HG02623 (cell line): ENCODE results near the gene CDH12.
"Not testable (repeated sequence)": the region's sequence is repeated elsewhere in the genome, so short reads cannot be mapped to it uniquely, and the experiment has no call there.

Experiments used
- ATAC-seq: cut with Tn5 transposase; IDR thresholded peaks from one replicate; pipeline ENCODE4 v1.9.1; 2021; ENCODE audit warnings: moderate library complexity; ENCODE audit not compliant: unreplicated experiment

CDH12 gene

GRCh38 chr5:22774214-22774613 is 78.9 kb downstream of the CDH12 start:
- ATAC-seq, result not testable (repeated sequence)

DNA sequence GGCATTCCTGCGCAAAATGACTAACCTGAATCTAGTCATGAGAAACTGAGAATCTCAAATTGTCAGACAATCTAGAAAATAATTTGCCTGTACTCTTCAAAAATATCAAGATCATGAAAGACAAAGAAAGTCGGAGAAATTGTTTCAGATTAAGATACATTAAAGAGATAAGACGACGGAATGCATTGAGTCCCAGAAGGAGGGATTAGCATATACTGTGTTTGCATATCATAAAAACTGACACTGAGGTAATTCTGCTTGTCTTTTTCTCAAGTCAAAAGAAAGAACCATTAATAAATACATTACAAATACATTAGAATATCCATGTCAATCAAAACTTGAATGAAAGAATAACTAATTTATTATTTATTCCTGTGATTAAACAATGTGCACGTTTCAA is 88.4 kb downstream of the CDH12 start:
- no peak for ATAC-seq

GRCh38 chr5:22757776-22758175 is 95.4 kb downstream of the CDH12 start:
- ATAC-seq, result no peak

GRCh38 chr5:22754155-22754554 is 99.0 kb downstream of the CDH12 start:
- ATAC-seq, result no peak

- no peak for ATAC-seq
These were observed 101.6 kb downstream of the CDH12 start for GRCh38 chr5:22751536-22751935.

DNA sequence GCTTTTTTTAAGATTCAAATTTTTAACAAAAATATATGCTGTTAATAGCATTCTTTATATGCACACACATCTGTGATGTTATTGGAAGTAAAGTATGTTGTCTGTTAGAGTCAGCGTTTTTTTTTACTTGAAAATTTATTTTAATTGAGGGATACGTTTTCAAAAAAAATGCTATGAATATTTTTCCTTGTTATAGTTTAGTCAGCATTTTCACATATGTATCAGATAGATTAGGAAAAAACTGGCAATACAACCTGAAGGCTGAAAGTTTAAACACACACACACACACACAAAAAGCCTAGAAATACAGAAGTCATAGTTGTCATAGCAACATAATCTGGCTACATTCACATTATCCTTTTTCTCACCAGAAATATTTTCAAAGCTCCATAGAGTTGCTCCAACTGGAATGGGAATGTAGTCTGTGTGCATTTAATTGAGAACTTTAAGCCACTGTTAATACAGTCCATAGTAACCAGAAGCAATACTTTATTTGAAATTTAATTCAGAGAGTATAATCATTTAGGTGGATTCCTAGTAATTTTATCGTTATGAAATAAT is 116.6 kb downstream of the CDH12 start:
- ATAC-seq, result no peak

- no peak for ATAC-seq
These were observed 118.2 kb downstream of the CDH12 start for GRCh38 chr5:22734907-22735306.

- ATAC-seq, result no peak
These were observed 124.5 kb downstream of the CDH12 start for GRCh38 chr5:22728610-22729009.

- no peak for ATAC-seq
These were observed 130.7 kb downstream of the CDH12 start for GRCh38 chr5:22722491-22722890.

GRCh38 chr5:22722056-22722455 is 131.1 kb downstream of the CDH12 start:
- no peak for ATAC-seq

GRCh38 chr5:22719842-22720241 is 133.3 kb downstream of the CDH12 start:
- no peak for ATAC-seq

- ATAC-seq, result no peak
These were observed 142.5 kb downstream of the CDH12 start for GRCh38 chr5:22710660-22711059.

- ATAC-seq, result no peak
These were observed 143.4 kb downstream of the CDH12 start for GRCh38 chr5:22709743-22710142.

DNA sequence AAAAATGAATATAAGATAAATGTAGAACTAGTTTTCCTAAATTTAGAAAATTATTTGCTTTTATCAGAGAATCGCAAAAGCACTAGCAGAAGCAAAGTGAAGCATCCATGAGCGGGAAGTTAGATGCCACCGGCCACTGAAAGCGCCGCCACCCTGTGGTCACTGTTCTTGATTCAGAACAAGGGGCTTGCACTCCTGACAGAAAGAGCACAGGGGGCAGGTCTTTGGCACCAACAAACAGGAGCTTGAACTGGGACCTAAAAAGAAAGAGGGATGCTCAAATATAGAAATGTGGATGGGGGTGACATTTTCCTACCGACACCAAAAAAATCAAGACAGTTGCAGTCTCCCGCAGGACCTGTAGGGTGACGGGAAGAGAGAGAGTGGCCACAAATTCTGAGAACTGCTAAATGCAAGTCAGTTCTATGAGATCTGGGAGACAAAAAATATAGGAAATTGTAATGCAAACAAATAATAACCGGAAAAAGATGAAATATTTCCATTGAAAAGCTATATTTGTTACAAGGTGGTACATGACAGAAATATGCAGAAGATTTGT is 144.3 kb downstream of the CDH12 start:
- no peak for ATAC-seq

GRCh38 chr5:22706901-22707300 is 146.2 kb downstream of the CDH12 start:
- no peak for ATAC-seq

GRCh38 chr5:22699319-22699718 is 153.8 kb downstream of the CDH12 start:
- ATAC-seq, result no peak

DNA sequence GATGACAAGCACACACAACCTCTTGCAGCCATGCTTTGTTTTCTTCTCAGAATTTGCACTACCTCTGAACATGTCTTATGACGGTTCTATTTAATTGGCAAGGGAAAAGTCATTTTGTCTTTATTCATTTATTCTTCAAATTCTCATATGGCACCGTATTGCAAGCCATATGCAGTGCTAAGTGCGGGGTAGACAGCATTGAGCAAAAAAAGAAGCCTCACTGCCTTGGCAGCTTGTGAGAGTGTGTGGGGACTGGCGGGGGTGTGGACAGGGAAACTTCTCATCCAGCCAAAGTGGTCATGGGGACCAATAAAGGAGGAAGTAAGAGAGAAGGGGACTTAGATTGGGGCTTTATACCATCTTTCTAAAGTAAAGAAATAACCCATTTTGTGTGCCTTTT is 160.0 kb downstream of the CDH12 start:
- no peak for ATAC-seq

GRCh38 chr5:22683050-22683449 is 170.1 kb downstream of the CDH12 start:
- no peak for ATAC-seq

DNA sequence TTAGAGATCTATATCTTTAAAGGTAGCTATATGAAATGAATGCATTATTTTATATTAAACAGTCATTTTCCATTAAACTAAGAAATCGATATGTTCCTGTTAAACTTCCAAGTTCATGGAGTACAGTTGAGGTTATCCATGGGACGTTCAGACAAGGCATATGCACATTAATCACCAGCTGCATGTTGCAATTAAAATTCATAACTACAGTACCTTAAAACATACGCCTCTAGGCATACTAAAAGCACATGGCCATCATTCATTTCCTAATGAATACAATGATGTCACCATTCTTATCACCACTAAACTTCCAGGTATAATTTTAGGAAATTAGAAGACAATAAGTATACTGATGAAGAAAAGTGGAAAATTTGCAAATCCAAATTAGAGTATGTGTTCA is 174.3 kb downstream of the CDH12 start:
- no peak for ATAC-seq

DNA sequence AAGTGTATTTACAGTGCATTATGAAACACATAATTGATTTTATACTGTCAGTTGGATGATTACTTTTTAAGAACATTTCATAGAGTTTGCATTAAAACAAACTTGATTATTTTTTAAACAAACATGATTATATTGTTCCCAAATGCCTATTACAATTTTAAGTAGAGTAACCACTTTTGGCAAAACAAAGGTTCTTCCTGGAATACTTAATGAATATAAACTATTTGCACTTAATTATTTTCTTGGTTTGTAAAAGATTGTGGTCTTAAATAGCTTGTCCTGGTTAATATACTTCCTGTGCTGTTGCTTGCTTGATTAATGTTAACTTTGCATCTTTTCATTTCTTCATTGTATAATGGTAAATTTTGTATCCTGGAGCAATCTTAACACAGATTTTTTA is 180.0 kb downstream of the CDH12 start:
- no peak for ATAC-seq

- ATAC-seq, result no peak
These were observed 183.8 kb downstream of the CDH12 start for GRCh38 chr5:22669345-22669744.

DNA sequence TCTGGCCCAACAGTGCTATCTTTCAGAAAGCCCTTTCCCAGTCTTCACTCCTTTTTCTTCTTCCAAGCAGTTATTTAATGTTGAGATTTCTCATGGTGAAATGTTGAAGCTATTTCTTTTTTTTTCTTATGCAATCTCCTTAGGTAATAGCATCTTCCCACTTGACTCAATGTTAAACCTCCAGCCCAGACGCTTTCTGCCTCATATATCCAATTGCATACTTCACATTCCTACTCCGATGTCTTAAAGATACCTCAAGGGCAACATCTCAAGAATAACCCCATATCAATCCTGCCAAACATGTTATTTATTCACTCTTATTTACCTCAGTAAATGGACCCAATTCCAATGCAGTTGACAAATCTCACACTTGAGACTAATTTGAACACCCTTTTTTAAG is 187.3 kb downstream of the CDH12 start:
- ATAC-seq, result no peak

GRCh38 chr5:22663134-22663533 is 190.0 kb downstream of the CDH12 start:
- ATAC-seq, result no peak
